Prostate gland (tissue), 2 donors: ENCODE data around the gene PDSS2. TPM values are rescaled to one million over a fixed set of nuclear protein-coding genes. Genes with fewer than 3 reads are reported as not detected.
"Not testable (repeated sequence)": the region's sequence is repeated elsewhere in the genome, so short reads cannot be mapped to it uniquely, and the experiment has no call there.

Experiments
- DNase-seq: peaks from one replicate; pipeline ENCODE4 v3.0.0-alpha.2; 2019; ENCODE audit warnings: low spot score
- H3K27ac ChIP-seq, 2 donors: fragments of 200-600 bp; sonication (generic); 2 replicates each; pipeline ENCODE4 v1.5.1; 2017 to 2019
- H3K27me3 ChIP-seq: fragments of 200-600 bp; sonication (generic); replicated peaks from 2 replicates; pipeline ENCODE4 v1.5.1; 2019; ENCODE audit not compliant: insufficient read depth
- H3K36me3 ChIP-seq, 2 donors: fragments of 200-600 bp; sonication (generic); 1 replicate in 1 of 2; 2 replicates in 1 of 2; pipeline versions ENCODE4 v1.5.1 to v1.8.1; 2017 to 2019
- H3K4me1 ChIP-seq: fragments of 200-600 bp; sonication (generic); replicated peaks from 2 replicates; pipeline ENCODE4 v1.5.1; 2019
- H3K4me3 ChIP-seq, 2 donors: fragments of 200-600 bp; sonication (generic); 2 replicates each; pipeline ENCODE4 v1.5.1; 2017 to 2019
- H3K9me3 ChIP-seq: fragments of 200-600 bp; sonication (generic); 2 replicates; pipeline ENCODE4 v1.5.1; 2017
- POLR2A ChIP-seq: fragments of 450-650 bp; IDR thresholded peaks from one replicate; pipeline ENCODE4 v1.6.1; 2016; ENCODE audit warnings: antibody characterized with exemption, mild to moderate bottlenecking
- POLR2AphosphoS5 ChIP-seq: sonication (generic); formaldehyde crosslinking; IDR thresholded peaks from one replicate; pipeline ENCODE4 v1.6.1; 2017; ENCODE audit warnings: antibody characterized with exemption
- WGBS: methylation state at CpG from one replicate; pipeline ENCODE4 v1.1.5; 2018; 5-methylcytosine and 5-hydroxymethylcytosine counted together
- intact Hi-C: fragments of 100-400 bp; cut with DNase I; formaldehyde crosslinking; loops from one replicate; pipeline ENCODE4 v1.14.2; 2022
- total RNA-seq, 2 donors: library from RNA; depleted of rRNA; stranded (reverse); fragments of >200 nt; gene quantifications; one replicate each; pipeline ENCODE4 v1.1.0, GENCODE V29; 2016
- TF ChIP-seq, protein P1 (sequence below), 4 experiments: fragments of 200-600 bp in 2 of 4; fragments of 450-650 bp in 2 of 4; sonication (generic) in 2 of 4; IDR thresholded peaks; 1 replicate in 3 of 4; 2 replicates in 1 of 4; pipeline ENCODE4 v1.5.1; 2016 to 2019; ENCODE audit warnings: antibody characterized with exemption in 4 of 4, mild to moderate bottlenecking in 2 of 4, moderate library complexity in 2 of 4

The PDSS2 gene
- total RNA-seq, 2 donors from 2014 or later = 12.7 to 35.3 TPM

DNA sequence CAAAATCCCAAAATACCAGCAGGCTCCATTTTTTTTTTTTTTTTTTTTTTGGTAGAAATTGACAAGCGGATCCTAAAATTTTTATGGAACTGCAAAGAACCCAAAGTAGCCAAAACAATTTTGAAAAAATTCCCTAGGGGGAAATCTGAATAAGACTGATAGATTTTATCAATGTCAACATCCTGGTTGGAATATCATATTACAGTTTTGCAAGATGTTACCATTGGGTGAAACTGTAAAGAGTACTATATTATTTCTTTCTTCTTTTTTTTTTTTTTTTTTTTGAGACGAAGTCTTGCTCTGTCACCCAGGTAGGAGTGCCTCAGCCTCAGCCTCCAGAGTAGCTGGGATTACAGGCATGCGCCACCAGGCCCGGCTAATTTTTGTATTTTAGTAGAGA lies 314.7 kb downstream of the PDSS2 start:
- Histone ChIP-seq H3K4me3 (no peak overlapping the region), H3K27ac (no peak overlapping the region), H3K9me3 (no peaks in the 10 kb centered on the region), H3K36me3 (no peaks in the 10 kb centered on the region), H3K4me1 (no peaks in the 10 kb centered on the region), H3K27me3 (no peaks in the 10 kb centered on the region)
- TF ChIP-seq POLR2A (no peak), POLR2AphosphoS5 (no peak)
- TF ChIP-seq, protein P1, sequence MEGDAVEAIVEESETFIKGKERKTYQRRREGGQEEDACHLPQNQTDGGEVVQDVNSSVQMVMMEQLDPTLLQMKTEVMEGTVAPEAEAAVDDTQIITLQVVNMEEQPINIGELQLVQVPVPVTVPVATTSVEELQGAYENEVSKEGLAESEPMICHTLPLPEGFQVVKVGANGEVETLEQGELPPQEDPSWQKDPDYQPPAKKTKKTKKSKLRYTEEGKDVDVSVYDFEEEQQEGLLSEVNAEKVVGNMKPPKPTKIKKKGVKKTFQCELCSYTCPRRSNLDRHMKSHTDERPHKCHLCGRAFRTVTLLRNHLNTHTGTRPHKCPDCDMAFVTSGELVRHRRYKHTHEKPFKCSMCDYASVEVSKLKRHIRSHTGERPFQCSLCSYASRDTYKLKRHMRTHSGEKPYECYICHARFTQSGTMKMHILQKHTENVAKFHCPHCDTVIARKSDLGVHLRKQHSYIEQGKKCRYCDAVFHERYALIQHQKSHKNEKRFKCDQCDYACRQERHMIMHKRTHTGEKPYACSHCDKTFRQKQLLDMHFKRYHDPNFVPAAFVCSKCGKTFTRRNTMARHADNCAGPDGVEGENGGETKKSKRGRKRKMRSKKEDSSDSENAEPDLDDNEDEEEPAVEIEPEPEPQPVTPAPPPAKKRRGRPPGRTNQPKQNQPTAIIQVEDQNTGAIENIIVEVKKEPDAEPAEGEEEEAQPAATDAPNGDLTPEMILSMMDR (IDR thresholded peaks at IDR 0.05) = no peak
- intact Hi-C loops = no loop called here
- WGBS = 76% methylated on average over 4 of the region's 4 CpGs
- no peak for DNase-seq

DNA sequence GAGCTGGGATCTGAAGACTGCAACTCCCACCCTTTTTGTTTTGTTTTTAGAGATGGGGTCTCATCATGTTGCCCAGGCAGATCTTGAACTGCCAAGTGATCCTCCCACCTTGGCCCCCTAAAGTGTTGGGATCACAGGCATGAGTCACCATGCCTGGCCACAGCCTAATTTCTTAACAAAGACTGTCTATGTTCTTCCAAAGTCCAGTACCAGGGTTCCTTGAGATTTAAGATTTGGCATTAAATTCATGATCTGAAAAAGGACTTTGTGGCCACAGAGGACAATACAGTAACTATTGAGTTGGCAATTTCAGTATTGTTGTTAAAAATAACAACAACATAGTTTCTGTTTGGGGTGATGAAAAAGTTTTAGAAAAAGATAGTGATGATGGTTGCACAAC lies 315.4 kb downstream of the PDSS2 start:
- Histone ChIP-seq H3K27ac (no peak overlapping the region), H3K9me3 (no peaks in the 10 kb centered on the region), H3K36me3 (no peaks in the 10 kb centered on the region), H3K4me1 (no peaks in the 10 kb centered on the region), H3K27me3 (no peaks in the 10 kb centered on the region), H3K4me3 (no peak overlapping the region)
- intact Hi-C loops = no loop called here
- no peak for DNase-seq
- TF ChIP-seq POLR2AphosphoS5 = no peak
- no peak for TF ChIP-seq POLR2A
- TF ChIP-seq, protein P1 (IDR thresholded peaks at IDR 0.05) = no peak

DNA sequence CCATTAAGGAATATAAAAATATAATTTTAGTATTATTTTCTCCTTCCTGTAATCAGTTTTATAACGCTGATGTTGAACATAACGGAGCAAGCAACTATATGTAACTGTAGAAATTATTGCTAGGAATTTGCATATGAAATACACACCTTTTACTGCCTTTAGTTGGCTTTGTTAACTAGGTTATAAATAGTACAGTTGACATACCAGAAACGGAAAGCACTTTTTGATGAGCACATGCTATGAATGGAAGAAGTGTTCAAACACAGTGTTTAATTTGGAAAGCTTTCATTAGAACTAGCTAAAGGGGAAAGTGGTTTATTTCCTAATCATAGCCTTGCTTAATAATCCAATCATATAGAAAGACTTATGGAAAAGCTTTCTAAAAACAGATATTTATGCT lies 318.8 kb downstream of the PDSS2 start:
- intact Hi-C loops = no loop called here
- no peaks in the 10 kb centered on the region for H3K9me3 ChIP-seq

DNA sequence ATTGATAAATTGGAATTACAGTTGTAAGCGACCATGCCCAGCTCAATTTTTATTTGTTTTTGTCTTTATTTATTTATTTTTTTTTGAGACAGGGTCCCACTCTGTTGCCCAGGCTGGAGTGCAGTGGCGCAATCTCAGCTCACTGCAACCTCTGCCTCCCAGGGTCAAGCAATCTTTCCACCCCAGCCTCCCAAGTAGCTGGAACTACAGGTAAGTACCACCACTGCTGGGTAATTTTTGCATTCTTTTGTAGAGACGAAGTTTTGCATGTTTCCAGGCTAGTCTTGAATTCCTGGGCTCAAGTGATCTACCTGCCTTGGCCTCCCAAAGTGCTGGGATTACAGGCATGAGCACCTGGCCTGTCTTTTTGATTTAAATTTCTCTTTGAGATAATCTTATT lies 323.0 kb downstream of the PDSS2 start:
- intact Hi-C loops, H3K27me3 ChIP-seq, H3K27ac ChIP-seq, H3K9me3 ChIP-seq, H3K4me3 ChIP-seq, DNase-seq, H3K36me3 ChIP-seq, H3K4me1 ChIP-seq: not testable (repeated sequence)
- WGBS = 88% methylated on average over 3 of the region's 3 CpGs

More for the DNA sequence above, 318.8 kb downstream of the PDSS2 start:
- no peak for DNase-seq
- TF ChIP-seq POLR2A (no peak), POLR2AphosphoS5 (no peak)
- TF ChIP-seq, protein P1 (IDR thresholded peaks at IDR 0.05) = no peak
- H3K36me3 ChIP-seq = no peaks in the 10 kb centered on the region
- WGBS = 45% methylated on average over 3 of the region's 3 CpGs
- no peaks in the 10 kb centered on the region for H3K27me3 ChIP-seq
- no peaks in the 10 kb centered on the region for H3K4me1 ChIP-seq
- H3K27ac ChIP-seq = no peak overlapping the region
- no peak overlapping the region for H3K4me3 ChIP-seq

DNA sequence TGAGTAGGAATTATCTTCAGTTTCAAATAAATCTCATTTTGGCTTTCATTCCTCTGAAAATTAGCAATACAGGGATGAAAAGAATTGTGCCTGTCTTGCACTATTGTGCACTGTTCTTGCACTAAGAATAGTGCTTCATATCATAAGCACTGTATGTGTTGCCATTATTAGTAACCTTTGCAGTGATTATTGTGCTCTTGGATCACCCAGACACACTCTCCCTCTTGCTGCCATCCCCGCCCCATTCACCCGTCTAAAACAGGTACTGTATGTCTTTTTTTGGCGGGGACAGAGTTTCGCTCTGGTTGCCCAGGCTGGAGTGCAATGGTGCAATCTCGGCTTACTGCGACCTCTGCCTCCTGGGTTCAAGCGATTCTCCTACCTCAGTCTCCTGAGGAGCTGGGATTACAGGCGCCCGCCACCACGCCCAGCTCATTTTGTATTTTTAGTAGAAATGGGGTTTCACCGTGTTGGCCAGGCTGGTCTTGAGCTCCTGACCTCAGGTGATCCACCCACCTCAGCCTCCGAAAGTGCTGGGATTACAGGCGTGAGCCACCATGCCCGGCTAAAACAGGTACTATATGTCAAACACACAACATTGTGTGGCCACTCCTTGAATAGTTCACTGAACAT lies 324.2 kb downstream of the PDSS2 start:
- H3K4me3 ChIP-seq, DNase-seq, H3K36me3 ChIP-seq, H3K27ac ChIP-seq, H3K9me3 ChIP-seq, H3K4me1 ChIP-seq, intact Hi-C loops, H3K27me3 ChIP-seq: not testable (repeated sequence)
- WGBS = 96% methylated on average over 14 of the region's 14 CpGs

DNA sequence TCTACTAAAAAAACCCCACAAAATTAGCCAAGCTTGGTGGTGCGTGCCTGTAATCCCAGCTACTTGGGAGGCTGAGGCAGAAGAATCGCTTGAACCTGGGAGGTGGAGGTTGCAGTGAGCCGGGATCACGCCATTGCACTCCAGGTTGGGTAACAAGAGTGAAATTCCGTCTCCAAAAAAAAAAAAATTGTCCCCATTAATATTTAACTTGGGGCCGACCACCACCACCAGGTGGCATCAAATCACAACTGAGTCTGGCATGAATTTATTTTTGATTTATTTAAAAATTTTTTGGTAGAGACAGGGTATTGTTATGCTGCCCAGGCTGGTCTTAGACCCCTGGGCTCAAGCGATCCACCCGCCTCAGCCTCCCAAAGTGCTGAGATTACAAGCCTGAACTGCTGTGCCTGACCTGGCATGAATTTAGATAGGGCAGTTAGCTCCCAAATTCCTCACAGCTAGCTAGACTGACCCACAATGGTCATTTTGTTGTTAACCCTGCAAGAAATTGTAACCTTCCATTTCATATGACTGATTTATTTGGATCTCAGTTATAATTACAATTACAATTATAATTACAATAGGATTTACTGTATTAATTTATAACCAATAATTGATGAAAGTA lies 326.9 kb downstream of the PDSS2 start:
- intact Hi-C loops = no loop called here
- H3K4me1 ChIP-seq = no peaks in the 10 kb centered on the region
- H3K9me3 ChIP-seq = no peaks in the 10 kb centered on the region
- WGBS = 44% methylated on average over 8 of the region's 8 CpGs
- H3K27ac ChIP-seq = no peak overlapping the region
- no peaks in the 10 kb centered on the region for H3K27me3 ChIP-seq
- DNase-seq = no peak
- TF ChIP-seq POLR2A = no peak
- TF ChIP-seq, protein P1 (IDR thresholded peaks at IDR 0.05) = peak in 3 of 4 experiments; percentile 32 to 43 (median 35)
- no peak overlapping the region for H3K4me3 ChIP-seq
- no peaks in the 10 kb centered on the region for H3K36me3 ChIP-seq
